Naive B cell (primary cell): Measurements from ENCODE around the gene AHRR. TPM values are rescaled to one million over a fixed set of nuclear protein-coding genes. Genes with fewer than 3 reads are reported as not detected.
"Not testable (repeated sequence)": the region's sequence is repeated elsewhere in the genome, so short reads cannot be mapped to it uniquely, and the experiment has no call there.

Experiments
- ATAC-seq, 2 donors: fragments of 150-1000 bp; cut with Tn5 transposase; 2 replicates each; pipeline ENCODE4 v1.10.0; 2021; ENCODE audit warnings: low read depth in 2 of 2, mild to moderate bottlenecking in 2 of 2, moderate library complexity in 2 of 2
- DNase-seq: peaks from one replicate; pipeline ENCODE4 v3.0.0; 2022
- H3K27ac Mint-ChIP-seq, 6 donors: one replicate each; pipeline ENCODE4 v1.8.0; 2020 to 2022; ENCODE audit warnings: mild to moderate bottlenecking in 6 of 6, mixed read lengths in 6 of 6, moderate library complexity in 5 of 6, inconsistent platforms in 2 of 6
- H3K27me3 Mint-ChIP-seq, 3 donors: one replicate each; pipeline ENCODE4 v1.8.0; 2021 to 2022; ENCODE audit warnings: mixed read lengths in 3 of 3, mild to moderate bottlenecking in 1 of 3
- H3K36me3 Mint-ChIP-seq, 2 donors: one replicate each; pipeline ENCODE4 v1.8.0; 2020 to 2022; ENCODE audit warnings: mixed read lengths in 2 of 2, inconsistent platforms in 1 of 2, mild to moderate bottlenecking in 1 of 2
- H3K4me1 Mint-ChIP-seq, 3 donors: one replicate each; pipeline ENCODE4 v1.8.0; 2020 to 2022; ENCODE audit warnings: mixed read lengths in 3 of 3, inconsistent platforms in 1 of 3, mild to moderate bottlenecking in 1 of 3, moderate library complexity in 1 of 3
- H3K4me3 Mint-ChIP-seq, 8 donors: one replicate each; pipeline ENCODE4 v1.8.0; 2020 to 2022; ENCODE audit warnings: mild to moderate bottlenecking in 8 of 8, mixed read lengths in 8 of 8, moderate library complexity in 8 of 8, inconsistent platforms in 2 of 8
- H3K9me3 Mint-ChIP-seq, 7 donors: one replicate each; pipeline ENCODE4 v1.8.0; 2020 to 2022; ENCODE audit warnings: mixed read lengths in 7 of 7, mild to moderate bottlenecking in 5 of 7, inconsistent platforms in 2 of 7, moderate library complexity in 1 of 7
- polyA plus RNA-seq, 6 donors: library from polyadenylated mRNA; unstranded; fragments of 300-500 nt; fragmentation: Illumina TruSeq; gene quantifications; one replicate each; pipeline ENCODE4 v1.2.3, GENCODE V29; 2021; ENCODE audit warnings: low read depth in 6 of 6

Gene AHRR
- polyA plus RNA-seq, 6 donors from 2014 or later, result 0.09 TPM; not detected in 5

DNA sequence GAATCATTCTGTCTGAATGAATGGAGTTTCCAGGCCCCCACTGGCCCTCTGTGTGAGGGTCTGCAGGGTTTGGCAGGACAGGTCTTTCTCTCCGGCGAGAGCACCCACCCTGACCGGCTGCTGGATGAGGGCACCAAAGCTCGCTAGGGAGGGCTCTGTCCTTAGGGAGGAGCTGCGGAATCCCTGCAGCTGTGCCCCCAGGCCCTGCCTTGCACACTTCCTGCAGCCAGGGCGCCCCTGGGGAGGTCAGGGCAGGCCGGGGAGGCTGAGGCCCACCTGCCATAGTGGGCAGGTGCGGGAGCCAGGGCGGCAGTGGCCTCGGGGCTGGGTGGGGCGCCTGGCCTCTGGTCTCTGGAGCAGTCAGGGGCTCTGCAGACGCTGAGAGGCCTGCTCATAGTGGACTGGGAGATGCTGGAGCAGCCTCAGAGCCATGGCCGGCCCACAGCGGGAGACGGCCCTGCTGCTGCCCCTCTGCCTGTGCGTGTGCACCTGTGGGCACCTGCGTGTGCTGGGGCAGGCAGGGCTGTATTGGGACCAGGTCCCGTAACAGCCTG lies 157.5 kb downstream of the AHRR start:
- no peak for ATAC-seq
- Mint-ChIP-seq H3K27ac (no peak overlapping the region), H3K4me1 (peaks cover 0 to 13% (median 4%) of the 10 kb centered on the region in 3 donors), H3K4me3 (no peak overlapping the region), H3K9me3 (no peaks in the 10 kb centered on the region), H3K36me3 (no peaks in the 10 kb centered on the region), H3K27me3 (peaks cover 5 to 85% (median 33%) of the 10 kb centered on the region in 3 donors)
- no peak for DNase-seq

- Mint-ChIP-seq H3K9me3 (no peaks in the 10 kb centered on the region), H3K27me3 (peaks cover 5 to 84% (median 30%) of the 10 kb centered on the region in 3 donors), H3K4me3 (no peak overlapping the region), H3K27ac (no peak overlapping the region), H3K4me1 (peaks cover 0 to 11% (median 4%) of the 10 kb centered on the region in 3 donors), H3K36me3 (no peaks in the 10 kb centered on the region)
- no peak for DNase-seq
- ATAC-seq, result no peak
Measured at GRCh38 chr5:479566-480319, 158.2 kb downstream of the AHRR start.

GRCh38 chr5:481347-481746 lies 159.8 kb downstream of the AHRR start:
- Mint-ChIP-seq H3K27me3 (peaks cover 9 to 84% (median 17%) of the 10 kb centered on the region in 3 donors), H3K4me1 (peaks cover 0 to 13% (median 7%) of the 10 kb centered on the region in 3 donors), H3K4me3 (no peak overlapping the region), H3K36me3 (no peaks in the 10 kb centered on the region), H3K9me3 (no peaks in the 10 kb centered on the region), H3K27ac (no peak overlapping the region)
- no peak for DNase-seq
- no peak for ATAC-seq

DNA sequence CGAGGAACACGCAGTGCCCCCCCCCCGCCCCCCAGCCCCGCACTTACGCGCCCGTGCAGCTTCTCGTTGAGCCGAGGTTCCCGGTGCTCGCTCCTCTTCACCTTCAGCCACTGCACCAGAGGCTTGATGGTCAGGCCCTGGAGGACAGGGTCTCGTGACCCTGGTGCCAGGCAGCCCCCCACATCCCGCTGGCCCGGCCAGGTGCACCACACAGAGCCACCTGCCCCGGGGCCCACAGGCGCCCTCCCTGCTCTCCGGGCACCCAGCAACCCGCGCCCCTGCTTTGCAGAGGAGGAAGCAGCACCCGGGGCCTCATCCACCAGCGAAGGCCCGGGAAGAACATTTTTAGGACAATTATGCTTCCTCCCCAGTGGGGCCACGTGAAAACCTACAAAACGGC lies 160.5 kb downstream of the AHRR start:
- Mint-ChIP-seq H3K27ac (no peak overlapping the region), H3K36me3 (no peaks in the 10 kb centered on the region), H3K4me3 (no peak overlapping the region), H3K9me3 (no peaks in the 10 kb centered on the region), H3K4me1 (peaks cover 0 to 10% (median 7%) of the 10 kb centered on the region in 3 donors), H3K27me3 (peaks cover 9 to 80% (median 10%) of the 10 kb centered on the region in 3 donors)
- DNase-seq (no peak), ATAC-seq (no peak)

GRCh38 chr5:482506-482905 lies 161.0 kb downstream of the AHRR start:
- ATAC-seq (no peak), DNase-seq (no peak)
- Mint-ChIP-seq H3K4me1 (peaks cover 0 to 10% (median 7%) of the 10 kb centered on the region in 3 donors), H3K36me3 (no peaks in the 10 kb centered on the region), H3K4me3 (no peak overlapping the region), H3K27ac (no peak overlapping the region), H3K27me3 (peaks cover 6 to 77% (median 9%) of the 10 kb centered on the region in 3 donors), H3K9me3 (no peaks in the 10 kb centered on the region)

DNA sequence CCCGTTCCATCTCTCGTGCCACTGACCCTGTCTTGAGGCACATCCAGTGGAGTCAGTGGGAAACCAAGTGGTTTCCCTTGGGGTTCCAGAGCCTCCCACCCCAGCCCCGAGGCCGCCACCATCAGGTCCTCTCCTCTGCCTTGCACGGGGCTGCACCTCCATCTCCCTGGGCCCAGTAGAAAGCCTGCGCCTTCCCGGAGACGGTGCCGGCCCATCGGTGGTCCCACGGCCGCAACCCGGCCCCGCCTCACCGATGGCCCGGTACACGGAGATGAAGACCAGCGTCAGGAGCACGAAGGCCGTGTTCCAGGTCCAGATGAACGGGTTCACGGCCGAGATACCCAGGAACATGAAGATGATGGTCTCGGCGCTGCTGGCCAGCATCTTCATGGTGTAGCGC lies 161.5 kb downstream of the AHRR start:
- Mint-ChIP-seq H3K9me3 (no peaks in the 10 kb centered on the region), H3K27ac (no peak overlapping the region), H3K36me3 (no peaks in the 10 kb centered on the region), H3K4me1 (peaks cover 0 to 10% (median 7%) of the 10 kb centered on the region in 3 donors), H3K4me3 (no peak overlapping the region), H3K27me3 (peaks cover under 1 to 77% (median 9%) of the 10 kb centered on the region in 3 donors)
- ATAC-seq (no peak), DNase-seq (no peak)

- Mint-ChIP-seq H3K4me3 (no peak overlapping the region), H3K4me1 (peaks cover 0 to 10% (median 7%) of the 10 kb centered on the region in 3 donors), H3K9me3 (no peaks in the 10 kb centered on the region), H3K27me3 (peaks cover 0 to 72% (median 9%) of the 10 kb centered on the region in 3 donors), H3K36me3 (no peaks in the 10 kb centered on the region), H3K27ac (no peak overlapping the region)
- ATAC-seq, result no peak
- DNase-seq, result no peak
Measured at GRCh38 chr5:483434-484140, 162.1 kb downstream of the AHRR start.

GRCh38 chr5:484556-484955 lies 163.0 kb downstream of the AHRR start:
- peaks cover 0 to 7% (median 6%) of the 10 kb centered on the region in 3 donors for H3K4me1 Mint-ChIP-seq
- ATAC-seq, result no peak
- DNase-seq, result no peak
- H3K36me3 Mint-ChIP-seq, result no peaks in the 10 kb centered on the region
- no peaks in the 10 kb centered on the region for H3K9me3 Mint-ChIP-seq
- H3K27me3 Mint-ChIP-seq, result peaks cover 0 to 68% (median 9%) of the 10 kb centered on the region in 3 donors
- H3K4me3 Mint-ChIP-seq, result no peak overlapping the region
- no peak overlapping the region for H3K27ac Mint-ChIP-seq

DNA sequence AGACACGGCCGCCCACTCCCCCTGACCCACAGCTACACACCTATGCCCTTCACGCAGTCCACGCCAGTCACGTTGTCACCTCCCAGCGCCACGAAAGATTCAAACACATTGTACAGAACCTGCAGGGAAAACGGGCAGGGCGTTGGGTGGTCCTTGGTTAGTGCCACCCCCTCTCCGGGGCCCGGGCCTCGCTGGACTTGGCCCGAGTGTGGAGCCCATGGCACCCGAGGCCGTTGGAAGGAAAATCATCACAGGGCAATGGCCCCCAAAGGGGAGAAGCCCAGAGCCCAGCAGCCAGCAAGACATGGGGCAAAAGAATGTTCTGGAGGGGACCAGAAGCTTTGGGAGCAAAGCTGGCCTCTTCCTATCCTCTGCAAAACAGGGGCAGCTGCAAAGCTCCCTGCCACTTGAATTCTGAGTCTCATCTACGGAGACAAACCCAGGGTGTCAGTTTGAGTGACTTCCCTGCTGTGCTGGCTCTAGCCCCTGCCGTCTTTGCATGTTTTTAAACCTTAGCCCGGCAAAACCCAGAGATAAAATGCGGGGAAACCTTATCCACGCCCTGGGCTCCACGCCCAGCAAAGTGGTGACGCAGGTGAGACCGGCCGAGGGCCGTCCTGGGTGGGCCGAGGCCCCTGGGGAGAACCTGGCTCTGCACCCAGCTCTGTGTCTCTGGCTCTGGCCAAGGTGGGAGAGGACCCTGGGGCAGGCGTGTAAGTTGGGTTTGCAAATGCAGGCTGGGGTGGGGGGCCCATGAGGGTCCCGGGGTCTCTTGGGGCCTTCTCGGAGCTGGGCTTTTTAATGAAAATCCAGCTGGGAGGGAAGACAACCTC lies 163.8 kb downstream of the AHRR start:
- Mint-ChIP-seq H3K27ac (no peak overlapping the region), H3K27me3 (peaks cover 0 to 68% (median 9%) of the 10 kb centered on the region in 3 donors), H3K4me1 (peaks cover 0 to 7% (median 6%) of the 10 kb centered on the region in 3 donors), H3K36me3 (no peaks in the 10 kb centered on the region), H3K9me3 (no peaks in the 10 kb centered on the region), H3K4me3 (peak overlapping the region in 2 of 8 donors; percentile 1 to 5)
- no peak for ATAC-seq
- no peak for DNase-seq

GRCh38 chr5:485946-486491 lies 164.5 kb downstream of the AHRR start:
- Mint-ChIP-seq H3K9me3 (no peaks in the 10 kb centered on the region), H3K27ac (no peak overlapping the region), H3K27me3 (peaks cover 0 to 64% (median 9%) of the 10 kb centered on the region in 3 donors), H3K4me1 (peaks cover 0 to 7% (median 6%) of the 10 kb centered on the region in 3 donors), H3K4me3 (peak overlapping the region in 4 of 8 donors; percentile 1 to 26 (median 10)), H3K36me3 (no peaks in the 10 kb centered on the region)
- ATAC-seq (no peak), DNase-seq (no peak)

GRCh38 chr5:486597-486996 lies 165.1 kb downstream of the AHRR start:
- ATAC-seq, H3K27ac Mint-ChIP-seq, H3K4me1 Mint-ChIP-seq, DNase-seq, H3K36me3 Mint-ChIP-seq, H3K9me3 Mint-ChIP-seq: not testable (repeated sequence)
- peaks cover 0 to 64% (median 4%) of the 10 kb centered on the region in 3 donors for H3K27me3 Mint-ChIP-seq
- H3K4me3 Mint-ChIP-seq, result peak overlapping the region in 2 of 8 donors; percentile 9 to 26
